Ovary (tissue), 3 donors: Measurements from ENCODE around the gene SLC25A4.

Experiments used
- POLR2A ChIP-seq: fragments of 450-650 bp; IDR thresholded peaks from one replicate; pipeline ENCODE4 v1.6.1; 2017; ENCODE audit warnings: antibody characterized with exemption, mild to moderate bottlenecking, moderate library complexity
- TF ChIP-seq, protein P1 (sequence below), 3 donors: fragments of 450-650 bp in 2 of 3; fragments of 200-600 bp in 1 of 3; IDR thresholded peaks; one replicate each; pipeline versions ENCODE4 v1.5.1 to v1.8.0; 2016 to 2022; ENCODE audit warnings: antibody characterized with exemption in 3 of 3, mild to moderate bottlenecking in 1 of 3
- donor health status: DM: no; HTN: no; CAD: no.

DNA sequence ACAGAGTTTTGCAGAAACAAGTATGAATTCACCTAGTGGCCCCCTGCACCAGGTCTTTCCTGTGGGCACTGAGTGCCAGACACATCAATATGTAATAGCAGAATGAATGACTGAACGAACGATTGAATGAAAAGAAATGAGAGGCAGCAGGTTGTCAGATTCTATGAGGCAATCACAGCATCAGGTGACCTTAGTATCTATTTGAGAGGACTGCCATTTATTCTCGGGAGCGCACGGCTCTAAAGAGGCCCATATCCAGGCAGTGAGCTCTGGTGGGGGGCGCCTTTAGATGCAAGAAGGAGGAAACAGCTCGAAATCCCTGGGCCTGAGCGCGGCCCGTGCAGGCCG lies 528 bp upstream of the SLC25A4 start:
- TF ChIP-seq, protein P1, sequence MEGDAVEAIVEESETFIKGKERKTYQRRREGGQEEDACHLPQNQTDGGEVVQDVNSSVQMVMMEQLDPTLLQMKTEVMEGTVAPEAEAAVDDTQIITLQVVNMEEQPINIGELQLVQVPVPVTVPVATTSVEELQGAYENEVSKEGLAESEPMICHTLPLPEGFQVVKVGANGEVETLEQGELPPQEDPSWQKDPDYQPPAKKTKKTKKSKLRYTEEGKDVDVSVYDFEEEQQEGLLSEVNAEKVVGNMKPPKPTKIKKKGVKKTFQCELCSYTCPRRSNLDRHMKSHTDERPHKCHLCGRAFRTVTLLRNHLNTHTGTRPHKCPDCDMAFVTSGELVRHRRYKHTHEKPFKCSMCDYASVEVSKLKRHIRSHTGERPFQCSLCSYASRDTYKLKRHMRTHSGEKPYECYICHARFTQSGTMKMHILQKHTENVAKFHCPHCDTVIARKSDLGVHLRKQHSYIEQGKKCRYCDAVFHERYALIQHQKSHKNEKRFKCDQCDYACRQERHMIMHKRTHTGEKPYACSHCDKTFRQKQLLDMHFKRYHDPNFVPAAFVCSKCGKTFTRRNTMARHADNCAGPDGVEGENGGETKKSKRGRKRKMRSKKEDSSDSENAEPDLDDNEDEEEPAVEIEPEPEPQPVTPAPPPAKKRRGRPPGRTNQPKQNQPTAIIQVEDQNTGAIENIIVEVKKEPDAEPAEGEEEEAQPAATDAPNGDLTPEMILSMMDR (IDR thresholded peaks at IDR 0.05), result no peak
- TF ChIP-seq POLR2A, result no peak
